HG02840 (cell line): ENCODE results near the gene KRTAP4-7.
"Not testable (repeated sequence)": the region's sequence is repeated elsewhere in the genome, so short reads cannot be mapped to it uniquely, and the experiment has no call there.

Experiments
- ATAC-seq: cut with Tn5 transposase; IDR thresholded peaks from one replicate; pipeline ENCODE4 v1.9.1; 2021; ENCODE audit warnings: mild to moderate bottlenecking, moderate library complexity, moderate number of reproducible peaks; ENCODE audit not compliant: unreplicated experiment, low FRiP score

The KRTAP4-7 gene

DNA sequence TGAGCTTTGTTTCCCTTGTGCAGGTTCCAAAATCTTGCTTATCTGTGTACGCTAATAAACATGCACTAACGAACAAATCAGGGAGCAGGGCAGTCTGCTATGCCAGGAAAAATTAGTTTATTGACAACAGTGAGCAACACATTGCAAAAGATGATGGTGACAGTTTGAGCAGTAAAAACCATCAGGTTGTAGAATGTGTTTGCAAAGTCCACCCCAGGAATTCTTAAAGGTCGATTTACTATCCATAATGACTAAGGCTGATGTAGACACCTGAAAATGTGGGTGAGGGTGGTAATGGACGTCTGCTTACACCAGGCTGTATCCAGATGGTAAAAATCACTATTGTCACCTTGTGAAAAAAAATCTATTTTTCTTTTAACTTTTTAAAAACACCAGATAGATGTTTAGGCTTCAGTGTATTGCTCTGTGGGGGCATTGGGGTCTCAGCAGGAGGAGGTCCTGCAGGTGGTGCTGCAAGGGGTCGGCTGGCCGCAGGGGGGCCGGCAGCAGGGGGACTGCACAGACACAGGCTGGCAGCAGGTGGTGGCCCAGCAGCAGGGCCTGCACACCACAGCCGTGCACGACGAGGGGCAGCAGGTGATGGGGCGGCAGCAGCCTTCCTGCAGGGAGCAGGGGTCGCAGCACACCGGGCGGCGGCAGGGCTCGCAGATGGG is 18.8 kb upstream of the KRTAP4-7 start:
- ATAC-seq = not testable (repeated sequence)

DNA sequence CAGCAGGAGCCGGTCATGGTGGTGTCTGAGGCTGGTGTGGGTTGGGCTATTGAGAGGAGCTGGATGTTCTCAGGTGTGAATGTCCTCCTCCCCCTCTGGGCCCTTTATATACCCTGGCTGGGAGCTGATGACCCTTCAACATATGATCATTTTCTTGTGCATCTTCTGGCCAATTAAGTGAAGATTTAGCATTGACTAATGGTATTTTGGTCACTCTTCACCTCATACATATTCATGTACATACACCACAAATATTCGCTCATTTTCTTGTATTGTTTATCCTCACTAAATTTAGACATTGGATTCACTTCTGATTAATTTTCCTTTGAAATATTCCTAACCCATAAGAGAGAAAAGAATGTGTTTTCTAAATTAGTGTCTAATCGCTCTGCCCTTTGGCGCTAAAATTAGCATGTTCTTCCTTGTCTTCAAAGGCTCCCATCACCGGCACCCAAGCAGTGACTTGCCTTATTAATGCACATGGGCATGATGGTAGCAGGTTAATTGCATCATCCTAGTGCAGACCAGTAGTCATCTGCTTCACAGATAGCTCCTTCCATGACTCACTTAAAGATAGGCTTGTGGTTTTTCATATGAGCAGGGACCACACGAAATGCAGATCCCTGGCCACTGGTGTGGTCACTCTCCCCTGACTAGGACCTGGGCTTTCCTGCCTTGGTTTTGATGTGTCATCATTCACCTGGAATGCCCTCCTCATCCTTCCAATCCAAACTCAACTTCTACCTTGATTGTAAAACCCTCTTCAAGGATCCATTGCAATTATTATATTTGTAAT is 17.9 kb upstream of the KRTAP4-7 start, which contains the start of gene KRTAP2-4:
TSS of gene KRTAP2-4 (minus strand) at position 51 of the 796 bp plus-strand sequence. CDS start at position 17, 34 bp downstream.
- no peak for ATAC-seq

- ATAC-seq = no peak
Observed at GRCh38 chr17:41067281-41067680, 16.7 kb upstream of the KRTAP4-7 start.

GRCh38 chr17:41069031-41069430 is 14.9 kb upstream of the KRTAP4-7 start:
- ATAC-seq = no peak

GRCh38 chr17:41071606-41072360 is 12.2 kb upstream of the KRTAP4-7 start:
- ATAC-seq = no peak

DNA sequence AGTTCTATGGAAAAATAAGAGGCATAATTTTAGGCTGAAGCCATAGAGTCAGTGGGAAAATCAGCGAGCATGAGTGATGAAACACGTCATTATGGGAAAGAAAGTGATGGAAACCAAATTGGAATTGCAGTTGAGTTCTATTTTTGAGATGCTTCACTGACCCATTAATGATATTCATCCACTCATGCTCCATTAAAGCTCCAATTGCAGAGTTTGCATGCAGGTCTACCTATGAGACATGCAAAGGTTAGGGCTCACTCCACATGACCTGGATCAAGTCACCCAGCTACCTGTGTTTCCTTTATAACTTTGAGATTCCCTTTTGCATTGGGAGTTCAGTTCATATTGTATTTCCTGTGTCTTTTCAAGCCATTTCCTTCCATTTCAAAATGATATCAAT is 10.3 kb upstream of the KRTAP4-7 start:
- ATAC-seq = no peak

DNA sequence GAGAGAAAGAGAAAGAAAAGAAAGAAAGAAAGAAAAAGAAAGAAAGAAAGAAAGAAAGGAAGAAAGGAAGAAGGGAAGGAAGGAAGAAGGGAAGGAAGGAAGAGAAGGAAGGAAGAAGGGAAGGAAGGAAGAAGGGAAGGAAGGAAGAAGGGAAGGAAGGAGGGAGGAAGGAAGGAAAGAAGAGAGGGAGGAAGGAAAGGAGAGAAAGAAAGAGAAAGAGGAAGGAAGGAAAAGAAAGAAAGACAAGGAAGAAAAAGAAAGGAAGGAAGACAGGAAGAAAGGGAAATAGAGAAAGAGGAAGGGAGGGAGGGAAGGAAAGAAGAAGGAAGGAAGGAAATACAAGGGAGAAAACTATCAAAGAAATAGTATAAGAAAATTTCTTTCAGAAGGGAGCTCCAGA is 7.2 kb upstream of the KRTAP4-7 start:
- no peak for ATAC-seq

DNA sequence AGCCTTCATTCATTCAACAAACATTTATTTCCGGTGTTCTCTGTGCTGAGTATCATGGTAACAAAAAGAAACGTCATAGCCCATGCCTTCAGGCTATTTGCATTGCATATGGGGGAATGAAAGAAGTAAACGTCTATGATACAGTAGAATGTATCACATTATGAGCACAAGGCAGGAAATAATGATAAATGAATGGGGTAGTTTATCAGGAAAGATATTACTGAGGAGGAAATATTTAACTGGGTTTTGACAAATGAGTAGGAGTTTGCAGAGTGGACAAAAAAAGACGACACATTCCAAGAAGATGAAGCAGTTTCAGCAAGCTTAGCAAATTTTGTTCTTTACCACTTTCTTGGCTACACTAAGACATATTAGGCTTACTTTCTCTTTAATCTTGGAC is 1.3 kb upstream of the KRTAP4-7 start:
- ATAC-seq = no peak

DNA sequence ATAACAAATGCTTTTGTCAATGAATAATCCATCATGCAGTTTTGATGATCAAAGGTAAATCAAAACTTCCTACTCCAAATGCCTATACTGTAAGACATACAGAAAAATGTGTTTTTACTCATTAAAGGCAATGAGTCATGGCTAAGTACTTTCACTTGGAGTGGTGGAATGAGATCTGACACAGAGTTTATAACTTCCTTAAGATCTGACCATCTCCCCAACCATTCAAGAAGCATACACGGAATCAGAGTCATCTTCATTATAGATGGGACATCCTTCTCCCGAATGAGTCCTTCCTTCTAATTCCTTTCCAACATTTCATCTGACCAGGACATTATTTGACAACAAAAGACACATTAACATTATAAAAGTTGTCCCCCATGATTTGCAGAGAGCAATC is 523 bp upstream of the KRTAP4-7 start:
- ATAC-seq = not testable (repeated sequence)

- ATAC-seq = not testable (repeated sequence)
Observed at GRCh38 chr17:41088760-41089352, 4.9 kb downstream of the KRTAP4-7 start.

- ATAC-seq = no peak
Observed at GRCh38 chr17:41096055-41096454, 12.1 kb downstream of the KRTAP4-7 start.

DNA sequence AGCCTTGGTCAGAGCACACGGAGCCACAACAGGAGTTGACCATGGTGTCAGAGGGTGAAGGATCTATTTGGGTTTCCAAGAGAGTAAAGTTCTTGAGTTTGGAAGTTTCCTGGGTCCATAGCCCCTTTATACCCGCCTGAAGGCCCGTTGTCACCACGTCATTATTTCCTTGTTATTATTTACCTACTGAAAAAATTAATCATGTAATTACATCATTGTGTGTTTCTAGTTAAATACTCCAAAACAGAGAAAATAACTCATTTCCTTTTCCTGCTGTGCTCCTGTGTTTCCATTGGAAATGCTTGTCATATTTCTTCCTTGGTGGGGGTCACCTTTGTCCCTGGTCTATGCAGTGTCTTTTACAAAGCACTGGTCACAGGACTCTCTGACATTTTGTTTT is 14.1 kb downstream of the KRTAP4-7 start, which contains the start of gene KRTAP4-8:
TSS of gene KRTAP4-8 (minus strand) at position 101 of the 400 bp plus-strand sequence. CDS start at position 43, 58 bp downstream.
- ATAC-seq = no peak

DNA sequence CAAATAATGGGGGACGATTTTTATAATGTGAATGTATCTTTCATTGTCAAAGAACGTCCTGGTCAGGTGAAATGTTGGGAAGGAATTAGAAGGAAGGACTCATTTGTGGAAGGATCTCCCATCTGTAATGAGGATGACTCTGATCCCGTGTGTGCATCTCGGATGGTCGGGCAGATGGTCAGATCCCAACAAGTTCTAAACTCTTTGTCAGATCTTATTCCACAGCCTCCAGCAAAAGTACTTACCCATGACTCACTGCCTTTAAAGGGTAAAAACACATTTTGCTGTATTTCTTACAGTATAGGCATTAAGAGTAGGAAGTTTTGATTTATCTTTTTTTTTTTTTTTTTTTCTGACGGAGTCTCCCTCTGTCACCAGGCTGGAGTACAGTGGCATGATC is 14.5 kb downstream of the KRTAP4-7 start:
- no peak for ATAC-seq

- not testable (repeated sequence) for ATAC-seq
Observed at GRCh38 chr17:41099682-41100480, 15.9 kb downstream of the KRTAP4-7 start.

- no peak for ATAC-seq
Observed at GRCh38 chr17:41101586-41102259, 17.8 kb downstream of the KRTAP4-7 start, which contains the start of gene KRTAP4-16. TSS of gene KRTAP4-16 (minus strand) at chr17:41102209. CDS start at chr17:41102209, 0 bp downstream.

DNA sequence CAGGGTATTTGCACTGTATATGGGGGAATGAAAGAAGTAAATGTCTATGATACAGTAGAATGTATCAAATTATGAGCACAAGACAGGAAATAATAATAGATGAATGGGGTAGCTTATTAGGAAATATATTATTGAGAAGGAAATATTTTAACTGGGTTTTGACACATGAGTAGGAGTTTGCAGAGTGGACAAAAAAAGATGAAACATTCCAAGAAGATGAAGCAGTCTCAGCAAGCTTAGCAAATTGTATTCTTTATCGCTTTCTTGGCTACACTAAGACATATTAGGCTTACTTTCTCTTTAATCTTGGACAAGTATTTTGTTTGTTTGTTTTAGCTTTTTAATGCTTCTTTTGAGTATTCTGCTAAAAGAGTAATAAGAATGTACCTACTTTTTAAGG is 19.9 kb downstream of the KRTAP4-7 start:
- no peak for ATAC-seq

DNA sequence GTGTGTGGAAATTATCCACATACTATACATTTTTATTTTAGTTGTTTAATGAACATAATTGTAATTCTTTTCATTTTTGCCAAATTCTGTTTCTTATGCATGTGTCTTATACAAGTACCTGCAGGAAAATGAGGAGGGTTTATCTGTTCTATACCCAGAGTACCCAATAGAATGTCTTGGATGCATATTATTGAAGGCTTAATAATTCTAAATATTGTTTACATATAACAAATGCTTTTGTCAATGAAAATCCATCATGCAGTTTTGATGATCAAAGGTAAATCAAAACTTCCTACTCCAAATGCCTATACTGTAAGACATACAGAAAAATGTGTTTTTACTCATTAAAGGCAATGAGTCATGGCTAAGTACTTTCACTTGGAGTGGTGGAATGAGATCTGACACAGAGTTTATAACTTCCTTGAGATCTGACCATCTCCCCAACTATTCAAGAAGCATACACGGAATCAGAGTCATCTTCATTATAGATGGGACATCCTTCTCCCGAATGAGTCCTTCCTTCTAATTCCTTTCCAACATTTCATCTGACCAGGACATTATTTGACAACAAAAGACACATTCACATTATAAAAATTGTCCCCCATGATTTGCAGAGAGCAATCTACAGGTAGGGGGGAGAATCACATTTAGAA is 20.6 kb downstream of the KRTAP4-7 start:
- ATAC-seq = not testable (repeated sequence)

GRCh38 chr17:41105347-41105746 is 21.4 kb downstream of the KRTAP4-7 start, which contains the start of gene KRTAP4-9:
TSS of gene KRTAP4-9 (plus strand) at chr17:41105389. CDS start at chr17:41105389, 0 bp downstream.
- ATAC-seq = not testable (repeated sequence)
